Transverse colon (tissue), 4 donors: ENCODE results near the gene BBIP1. TPM values are rescaled to one million over a fixed set of nuclear protein-coding genes. Genes with fewer than 3 reads are reported as not detected.

Experiments
- DNase-seq: peaks from one replicate; pipeline ENCODE4 v3.0.0-alpha.2; 2019
- H3K27ac ChIP-seq, 4 donors: fragments of 200-600 bp; sonication (generic); 2 replicates each; pipeline ENCODE4 v1.5.1; 2016 to 2018; ENCODE audit warnings: inconsistent platforms in 4 of 4
- H3K27me3 ChIP-seq: fragments of 200-600 bp; sonication (generic); 2 replicates; pipeline ENCODE4 v1.5.1; 2017; ENCODE audit warnings: inconsistent platforms
- H3K36me3 ChIP-seq, 4 donors: fragments of 200-600 bp; sonication (generic); 2 replicates each; pipeline ENCODE4 v1.5.1; 2017 to 2019; ENCODE audit warnings: inconsistent platforms in 4 of 4
- H3K4me1 ChIP-seq, 4 donors: fragments of 200-600 bp; sonication (generic); 2 replicates each; pipeline ENCODE4 v1.5.1; 2017 to 2020; ENCODE audit warnings: inconsistent platforms in 4 of 4
- H3K4me3 ChIP-seq, 4 donors: fragments of 200-600 bp; sonication (generic); 1 replicate in 1 of 4; 2 replicates in 3 of 4; pipeline versions ENCODE4 v1.5.1 to v1.6.1; 2017 to 2019; ENCODE audit warnings: inconsistent platforms in 4 of 4
- H3K9me3 ChIP-seq, 2 donors: fragments of 200-600 bp; sonication (generic); 2 replicates each; pipeline ENCODE4 v1.5.1; 2017 to 2019; ENCODE audit warnings: inconsistent platforms in 2 of 2
- EP300 ChIP-seq: sonication (generic); formaldehyde crosslinking; IDR thresholded peaks from one replicate; pipeline ENCODE4 v1.6.1; 2017; ENCODE audit warnings: antibody characterized with exemption, low read depth
- POLR2A ChIP-seq: fragments of 450-650 bp; IDR thresholded peaks from one replicate; pipeline ENCODE4 v1.6.1; 2016; ENCODE audit warnings: antibody characterized with exemption, mild to moderate bottlenecking, moderate library complexity
- POLR2AphosphoS5 ChIP-seq, 3 donors: sonication (generic); formaldehyde crosslinking; IDR thresholded peaks; one replicate each; pipeline ENCODE4 v1.6.1; 2016; ENCODE audit warnings: antibody characterized with exemption in 3 of 3
- WGBS, 2 donors: methylation state at CpG; one replicate each; pipeline ENCODE4 v1.1.5; 2018; ENCODE audit warnings: low coverage in 1 of 2; 5-methylcytosine and 5-hydroxymethylcytosine counted together
- in situ Hi-C, 4 donors: fragments of 200-750 bp; cut with MboI; loops; one replicate each; pipeline versions ENCODE4 v1.15.0 to v1.15.1; 2017; ENCODE audit warnings: low sequenced_read_pairs in 3 of 4, low pct_ligation_motif_present in 1 of 4, low pct_unique_long_range_greater_than_20kb in 1 of 4
- intact Hi-C: fragments of 100-400 bp; cut with DNase I; formaldehyde crosslinking; loops from one replicate; pipeline ENCODE4 v1.15.1; 2023; ENCODE audit warnings: low total_unique reads
- total RNA-seq, 4 donors: library from RNA; depleted of rRNA; stranded (reverse); fragments of >200 nt; gene quantifications; one replicate each; pipeline ENCODE4 v1.1.0, GENCODE V29; 2016
- TF ChIP-seq, protein P1 (sequence below), 5 experiments: fragments of 200-600 bp in 3 of 5; fragments of 450-650 bp in 2 of 5; sonication (generic) in 3 of 5; IDR thresholded peaks; 1 replicate in 2 of 5; 2 replicates in 3 of 5; pipeline ENCODE4 v1.5.1; 2016 to 2017; ENCODE audit warnings: antibody characterized with exemption in 5 of 5, inconsistent platforms in 3 of 5, mild to moderate bottlenecking in 2 of 5, moderate library complexity in 1 of 5

BBIP1 gene
- total RNA-seq, 4 donors from 2014 or later, result 9.6 to 44.9 (median 18.1) TPM

DNA sequence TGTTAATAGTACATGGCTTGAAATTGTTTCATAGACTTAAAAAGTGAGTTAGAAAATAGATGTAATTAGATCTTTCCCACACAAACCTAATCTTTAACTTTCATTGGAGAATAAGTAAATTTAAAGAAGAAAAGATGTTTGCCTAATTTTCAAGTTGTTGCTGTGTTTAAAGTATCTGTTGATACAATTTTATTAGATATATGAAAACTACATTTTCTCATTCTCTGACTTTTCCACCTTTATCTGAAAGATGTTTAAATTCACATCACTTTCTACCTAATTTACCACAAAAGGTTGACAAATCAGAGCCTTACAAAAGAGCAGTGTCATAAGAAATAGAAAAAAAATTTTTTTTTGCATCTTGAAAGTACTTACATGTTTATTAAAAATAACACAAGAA is 46.2 kb upstream of the BBIP1 start:
- Histone ChIP-seq H3K9me3 (no peaks in the 10 kb centered on the region), H3K4me1 (peaks cover 0 to 34% (median 10%) of the 10 kb centered on the region in 4 donors), H3K36me3 (no peaks in the 10 kb centered on the region), H3K27me3 (no peaks in the 10 kb centered on the region), H3K4me3 (no peak overlapping the region), H3K27ac (no peak overlapping the region)
- DNase-seq, result no peak
- TF ChIP-seq, protein P1, sequence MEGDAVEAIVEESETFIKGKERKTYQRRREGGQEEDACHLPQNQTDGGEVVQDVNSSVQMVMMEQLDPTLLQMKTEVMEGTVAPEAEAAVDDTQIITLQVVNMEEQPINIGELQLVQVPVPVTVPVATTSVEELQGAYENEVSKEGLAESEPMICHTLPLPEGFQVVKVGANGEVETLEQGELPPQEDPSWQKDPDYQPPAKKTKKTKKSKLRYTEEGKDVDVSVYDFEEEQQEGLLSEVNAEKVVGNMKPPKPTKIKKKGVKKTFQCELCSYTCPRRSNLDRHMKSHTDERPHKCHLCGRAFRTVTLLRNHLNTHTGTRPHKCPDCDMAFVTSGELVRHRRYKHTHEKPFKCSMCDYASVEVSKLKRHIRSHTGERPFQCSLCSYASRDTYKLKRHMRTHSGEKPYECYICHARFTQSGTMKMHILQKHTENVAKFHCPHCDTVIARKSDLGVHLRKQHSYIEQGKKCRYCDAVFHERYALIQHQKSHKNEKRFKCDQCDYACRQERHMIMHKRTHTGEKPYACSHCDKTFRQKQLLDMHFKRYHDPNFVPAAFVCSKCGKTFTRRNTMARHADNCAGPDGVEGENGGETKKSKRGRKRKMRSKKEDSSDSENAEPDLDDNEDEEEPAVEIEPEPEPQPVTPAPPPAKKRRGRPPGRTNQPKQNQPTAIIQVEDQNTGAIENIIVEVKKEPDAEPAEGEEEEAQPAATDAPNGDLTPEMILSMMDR (IDR thresholded peaks at IDR 0.05), result no peak
- TF ChIP-seq EP300 (no peak), POLR2AphosphoS5 (IDR thresholded peaks at IDR 0.05) (no peak), POLR2A (no peak)
- in situ Hi-C loops, result no loop called here
- intact Hi-C loops, result no loop called here

DNA sequence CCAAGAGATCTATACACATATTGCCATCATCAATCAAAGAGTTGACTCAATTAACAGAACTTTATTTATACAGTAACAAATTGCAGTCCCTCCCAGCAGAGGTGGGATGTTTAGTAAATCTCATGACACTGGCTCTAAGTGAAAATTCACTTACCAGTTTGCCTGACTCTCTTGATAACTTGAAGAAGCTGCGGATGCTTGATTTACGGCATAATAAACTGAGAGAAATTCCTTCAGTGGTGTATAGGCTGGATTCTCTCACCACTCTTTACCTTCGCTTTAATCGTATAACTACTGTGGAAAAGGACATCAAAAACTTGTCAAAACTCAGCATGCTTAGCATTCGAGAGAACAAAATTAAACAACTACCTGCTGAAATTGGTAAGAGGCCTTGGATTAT is 45.7 kb upstream of the BBIP1 start:
- in situ Hi-C loops, result no loop called here
- H3K27ac ChIP-seq, result no peak overlapping the region
- intact Hi-C loops, result no loop called here
- WGBS, 2 donors, result 93% methylated on average over 5 of the region's 5 CpGs
- H3K4me1 ChIP-seq, result peaks cover 0 to 36% (median 10%) of the 10 kb centered on the region in 4 donors
- H3K27me3 ChIP-seq, result no peaks in the 10 kb centered on the region
- TF ChIP-seq EP300 (no peak), POLR2AphosphoS5 (IDR thresholded peaks at IDR 0.05) (no peak), POLR2A (no peak)
- TF ChIP-seq, protein P1 (IDR thresholded peaks at IDR 0.05), result no peak
- no peak overlapping the region for H3K4me3 ChIP-seq
- no peak for DNase-seq
- H3K9me3 ChIP-seq, result no peaks in the 10 kb centered on the region
- H3K36me3 ChIP-seq, result no peaks in the 10 kb centered on the region

DNA sequence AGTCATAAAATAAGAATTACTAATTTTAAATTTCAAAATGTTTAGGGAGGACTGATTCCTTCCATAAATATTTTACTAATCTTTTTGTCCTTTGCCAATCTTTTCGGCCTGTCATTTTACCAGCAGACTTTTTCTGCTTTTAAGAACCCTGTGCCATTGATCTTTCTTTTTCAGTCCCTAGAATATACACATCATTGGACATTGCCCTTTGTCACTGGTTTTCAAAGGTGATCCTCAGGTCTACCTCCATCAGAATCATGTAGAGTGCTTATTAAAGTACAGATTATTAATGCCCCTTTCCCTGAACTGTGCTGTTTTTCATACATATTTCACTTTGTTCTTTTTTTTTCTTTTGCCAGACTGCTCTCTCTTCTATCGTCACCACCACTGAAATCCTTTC is 44.2 kb upstream of the BBIP1 start:
- WGBS, 2 donors, result 88 to 97% methylated on average over 2 of the region's 2 CpGs
- TF ChIP-seq POLR2A (no peak), EP300 (no peak), POLR2AphosphoS5 (IDR thresholded peaks at IDR 0.05) (no peak)
- TF ChIP-seq, protein P1 (IDR thresholded peaks at IDR 0.05), result no peak
- Histone ChIP-seq H3K36me3 (no peaks in the 10 kb centered on the region), H3K4me1 (peaks cover 0 to 33% (median 13%) of the 10 kb centered on the region in 4 donors), H3K9me3 (no peaks in the 10 kb centered on the region), H3K27ac (no peak overlapping the region), H3K4me3 (no peak overlapping the region), H3K27me3 (no peaks in the 10 kb centered on the region)
- intact Hi-C loops (no loop called here), in situ Hi-C loops (no loop called here)
- DNase-seq, result no peak

DNA sequence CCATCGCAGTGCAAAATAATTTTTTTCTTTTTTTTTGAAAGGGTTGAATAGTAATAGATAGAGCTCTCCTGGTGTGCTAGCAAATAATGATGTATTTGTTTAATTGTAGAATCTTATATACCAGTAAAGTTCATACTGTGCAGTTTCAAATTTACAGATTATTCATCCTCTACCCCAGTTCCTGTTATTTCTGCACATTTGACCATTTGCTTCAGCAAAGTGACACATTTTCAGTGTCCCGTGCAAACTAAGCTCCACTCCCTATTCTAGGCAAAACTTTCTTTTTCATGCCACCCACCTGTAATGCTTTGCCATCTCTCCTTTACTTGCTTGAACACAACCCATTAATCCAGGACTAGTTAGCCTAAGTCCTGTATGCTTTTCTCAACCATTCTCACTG is 43.5 kb upstream of the BBIP1 start:
- no peak for TF ChIP-seq POLR2A
- TF ChIP-seq POLR2AphosphoS5 (IDR thresholded peaks at IDR 0.05), result no peak
- TF ChIP-seq EP300, result no peak
- TF ChIP-seq, protein P1 (IDR thresholded peaks at IDR 0.05), result no peak
- in situ Hi-C loops (no loop called here), intact Hi-C loops (no loop called here)
- Histone ChIP-seq H3K4me3 (no peak overlapping the region), H3K36me3 (no peaks in the 10 kb centered on the region), H3K27me3 (no peaks in the 10 kb centered on the region), H3K4me1 (peaks cover 0 to 33% (median 13%) of the 10 kb centered on the region in 4 donors), H3K9me3 (no peaks in the 10 kb centered on the region), H3K27ac (no peak overlapping the region)
- WGBS, 2 donors, result 78 to 85% methylated on average over 2 of the region's 2 CpGs
- no peak for DNase-seq
